A549 (cell line): ENCODE measurements around the gene EFCAB5. TPM values are rescaled to one million over a fixed set of nuclear protein-coding genes. Genes with fewer than 3 reads are reported as not detected.

Experiments used
- ATAC-seq, 2 experiments: fragments of 200-7000 bp in 1 of 2; fragments of >200 bp in 1 of 2; cut with Nextera tagmentation in 1 of 2; cut with Tn5 transposase in 1 of 2; 3 replicates each; pipeline versions ENCODE4 v1.8.0 to v1.9.1; 2018 to 2020; ENCODE audit warnings: mild to moderate bottlenecking in 1 of 2, moderate library complexity in 1 of 2
- CTCF ChIA-PET: fragments of 300-600 bp; sonication (Branson Sonifier 250); formaldehyde crosslinking; extraction: SDS; loops from one replicate; lab custom pipeline; 2021; ENCODE audit warnings: antibody characterized with exemption, inconsistent platforms; lab: Yijun Ruan, JAX
- POLR2A ChIA-PET: fragments of 350-600 bp; formaldehyde crosslinking; extraction: SDS; loops from one replicate; lab custom pipeline; 2021; ENCODE audit warnings: antibody characterized with exemption, inconsistent platforms; lab: Yijun Ruan, JAX
- DNase-seq, 2 experiments: peaks; one replicate each; pipeline versions ENCODE4 v3.0.0 to v3.0.0-alpha.2; 2011 to 2016; ENCODE audit warnings: low read depth in 1 of 2, low spot score in 1 of 2
- FAIRE-seq: peaks from 2 replicates; lab custom pipeline; 2011; peaks lifted over from hg19 to GRCh38; lab: Jason Lieb, UNC
- H3K27ac ChIP-seq, 2 experiments: fragments of >200 bp; sonication (Bioruptor Twin); formaldehyde crosslinking; 3 replicates each; pipeline ENCODE4 v1.5.1; 2016 to 2017
- H3K4me1 ChIP-seq: fragments of >200 bp; sonication (Bioruptor Twin); formaldehyde crosslinking; 3 replicates; pipeline ENCODE4 v1.6.1; 2016
- H3K4me2 ChIP-seq: fragments of >200 bp; sonication (Bioruptor Twin); formaldehyde crosslinking; 3 replicates; pipeline ENCODE4 v1.6.1; 2016
- H3K4me3 ChIP-seq: fragments of >200 bp; sonication (Bioruptor Twin); formaldehyde crosslinking; 3 replicates; pipeline ENCODE4 v1.5.1; 2016
- H3K9me3 ChIP-seq: fragments of >200 bp; sonication (Bioruptor Twin); formaldehyde crosslinking; 3 replicates; pipeline ENCODE4 v1.6.1; 2016
- CEBPB ChIP-seq, 2 experiments: fragments of >200 bp in 1 of 2; sonication (Bioruptor Twin) in 1 of 2; formaldehyde crosslinking in 1 of 2; IDR thresholded peaks; 2 replicates each; pipeline ENCODE4 v1.6.1; 2012 to 2016
- CHD2 ChIP-seq: fragments of 150-350 bp; IDR thresholded peaks from 2 replicates; pipeline ENCODE4 v1.6.1; 2014; ENCODE audit warnings: low read length; ENCODE audit not compliant: partially characterized antibody
- CHD4 ChIP-seq: fragments of 200-600 bp; sonication (generic); IDR thresholded peaks from 2 replicates; pipeline ENCODE4 v1.6.1; 2016; ENCODE audit warnings: antibody characterized with exemption, mild to moderate bottlenecking, borderline replicate concordance
- EHF ChIP-seq: fragments of 250-450 bp; sonication (Bioruptor Pico); IDR thresholded peaks from 2 replicates; pipeline ENCODE4 v1.5.0; 2020; ENCODE audit warnings: mild to moderate bottlenecking
- EHMT2 ChIP-seq: fragments of 200-600 bp; sonication (generic); IDR thresholded peaks from 2 replicates; pipeline ENCODE4 v1.6.1; 2016; ENCODE audit warnings: antibody characterized with exemption, low read depth, mild to moderate bottlenecking, moderate library complexity
- ELK1 ChIP-seq: fragments of 150-350 bp; IDR thresholded peaks from 2 replicates; pipeline ENCODE4 v1.6.1; 2014; ENCODE audit warnings: low read depth, mild to moderate bottlenecking, low read length
- EP300 ChIP-seq, 2 experiments: fragments of >200 bp; sonication (Bioruptor Twin); formaldehyde crosslinking; IDR thresholded peaks; 2 replicates in 1 of 2; 3 replicates in 1 of 2; pipeline ENCODE4 v1.6.1; 2016 to 2017
- MAFK ChIP-seq: fragments of 450-650 bp; IDR thresholded peaks from 2 replicates; pipeline ENCODE4 v1.6.1; 2014; ENCODE audit not compliant: partially characterized antibody
- MAZ ChIP-seq: fragments of 150-350 bp; IDR thresholded peaks from 2 replicates; pipeline ENCODE4 v1.6.1; 2014; ENCODE audit warnings: antibody characterized with exemption, low read depth, low read length, borderline replicate concordance
- MYC ChIP-seq: IDR thresholded peaks from 2 replicates; pipeline ENCODE4 v1.6.1; 2012; ENCODE audit warnings: mild to moderate bottlenecking, inconsistent platforms, low read length, improper control_type of control experiment, borderline replicate concordance
- NR3C1 ChIP-seq: fragments of >200 bp; sonication (Bioruptor Twin); formaldehyde crosslinking; IDR thresholded peaks from 3 replicates; pipeline ENCODE4 v1.6.1; 2017
- POLR2A ChIP-seq: IDR thresholded peaks from 2 replicates; pipeline ENCODE4 v1.6.1; 2012; ENCODE audit warnings: mild to moderate bottlenecking, low read length
- POLR2AphosphoS2 ChIP-seq: conservative IDR thresholded peaks from 2 replicates; pipeline ENCODE4 v1.6.1; 2012; ENCODE audit warnings: low read length, improper control_type of control experiment, inconsistent platforms
- RAD21 ChIP-seq, 2 experiments: fragments of >200 bp in 1 of 2; sonication (Bioruptor Twin) in 1 of 2; formaldehyde crosslinking in 1 of 2; IDR thresholded peaks in 1 of 2; conservative IDR thresholded peaks in 1 of 2; 2 replicates in 1 of 2; 3 replicates in 1 of 2; pipeline ENCODE4 v1.6.1; 2012 to 2018; ENCODE audit warnings: inconsistent platforms in 1 of 2
- RARB ChIP-seq: fragments of 250-450 bp; sonication (Bioruptor Pico); IDR thresholded peaks from 2 replicates; pipeline ENCODE4 v1.8.0; 2021; ENCODE audit warnings: mild to moderate bottlenecking, moderate library complexity
- REST ChIP-seq: fragments of 200-600 bp; sonication (generic); IDR thresholded peaks from 2 replicates; pipeline ENCODE4 v1.6.1; 2016; ENCODE audit warnings: antibody characterized with exemption, mild to moderate bottlenecking, moderate library complexity
- TFCP2L1 ChIP-seq: fragments of 250-450 bp; sonication (Bioruptor Pico); IDR thresholded peaks from 2 replicates; pipeline ENCODE4 v1.5.0; 2021; ENCODE audit warnings: mild to moderate bottlenecking
- ZNF302 ChIP-seq: fragments of 250-450 bp; sonication (Bioruptor Pico); IDR thresholded peaks from 2 replicates; pipeline ENCODE4 v1.9.0; 2021; ENCODE audit warnings: inconsistent platforms, mild to moderate bottlenecking, moderate library complexity
- WGBS: methylation state at CpG from one replicate; pipeline ENCODE4 v1.1.6; 2017; ENCODE audit errors: missing lambda C conversion rate; 5-methylcytosine and 5-hydroxymethylcytosine counted together
- polyA plus RNA-seq, 4 experiments: library from polyadenylated mRNA; depleted of rRNA in 3 of 4; stranded (reverse); fragments of >200 nt; fragmentation: RNase III in 1 of 4; extraction: RNeasy Plus Mini Kit Qiagen cat#74134 plus additional on column Dnase treatment in 1 of 4; gene quantifications; 2 replicates in 3 of 4; 3 replicates in 1 of 4; pipeline ENCODE4 v1.2.3, GENCODE V29; 2011 to 2017
- TF ChIP-seq, protein P1 (sequence below): fragments of 250-450 bp; sonication (Bioruptor Pico); IDR thresholded peaks from 2 replicates; pipeline ENCODE4 v1.5.0; 2020; ENCODE audit warnings: low read depth, mild to moderate bottlenecking, moderate library complexity
- TF ChIP-seq, protein P2 (sequence below): fragments of >200 bp; sonication (Bioruptor Twin); formaldehyde crosslinking; IDR thresholded peaks from 3 replicates; pipeline ENCODE4 v1.5.1; 2016

Gene EFCAB5
- polyA plus RNA-seq, 2 of the 4 experiments (the other 2 are of a cell fraction): 0.65 to 2.6 TPM

DNA sequence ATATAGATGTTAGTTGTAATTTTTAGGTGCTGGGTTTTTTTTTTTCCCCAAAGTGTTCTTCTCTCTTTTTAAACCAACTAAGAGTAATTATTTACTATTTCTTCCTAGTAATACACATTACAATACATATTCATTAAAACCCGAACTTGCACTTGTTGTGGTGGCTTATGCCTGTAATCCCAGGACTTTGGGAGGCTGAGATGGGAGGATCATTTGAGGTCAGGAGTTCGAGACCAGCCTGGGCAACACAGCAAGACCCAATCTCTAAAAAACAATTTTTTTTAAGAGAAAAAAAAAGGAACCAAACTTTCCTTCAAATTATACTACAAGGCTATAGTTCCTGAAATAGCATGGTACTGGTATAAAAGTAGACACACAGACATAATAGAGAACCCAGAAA lies 3.8 kb downstream of the EFCAB5 start:
- ATAC-seq (no peak), DNase-seq (no peak), FAIRE-seq (no peak)
- Histone ChIP-seq H3K4me2 (no peak overlapping the region), H3K4me1 (no peaks in the 10 kb centered on the region), H3K27ac (no peak overlapping the region), H3K9me3 (no peaks in the 10 kb centered on the region), H3K4me3 (no peak overlapping the region)
- TF ChIP-seq TFCP2L1 (CRISPR knock-in tag) (no peak), RAD21 (conservative IDR thresholded peaks at IDR 0.05 in 1 of 2, IDR thresholded peaks at IDR 0.05 in 1 of 2) (no peak), EHMT2 (no peak), MAZ (no peak), EP300 (IDR thresholded peaks at IDR 0.05) (no peak), POLR2A (no peak), EHF (CRISPR knock-in tag) (no peak), RARB (CRISPR knock-in tag) (no peak), POLR2AphosphoS2 (no peak), ELK1 (no peak), ZNF302 (CRISPR knock-in tag) (no peak), REST (no peak), NR3C1 (no peak), MAFK (no peak), CHD2 (no peak), CHD4 (no peak), MYC (no peak), CEBPB (IDR thresholded peaks at IDR 0.05) (no peak)
- TF ChIP-seq, protein P1, sequence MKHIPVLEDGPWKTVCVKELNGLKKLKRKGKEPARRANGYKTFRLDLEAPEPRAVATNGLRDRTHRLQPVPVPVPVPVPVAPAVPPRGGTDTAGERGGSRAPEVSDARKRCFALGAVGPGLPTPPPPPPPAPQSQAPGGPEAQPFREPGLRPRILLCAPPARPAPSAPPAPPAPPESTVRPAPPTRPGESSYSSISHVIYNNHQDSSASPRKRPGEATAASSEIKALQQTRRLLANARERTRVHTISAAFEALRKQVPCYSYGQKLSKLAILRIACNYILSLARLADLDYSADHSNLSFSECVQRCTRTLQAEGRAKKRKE (CRISPR knock-in tag): no peak
- TF ChIP-seq, protein P2, sequence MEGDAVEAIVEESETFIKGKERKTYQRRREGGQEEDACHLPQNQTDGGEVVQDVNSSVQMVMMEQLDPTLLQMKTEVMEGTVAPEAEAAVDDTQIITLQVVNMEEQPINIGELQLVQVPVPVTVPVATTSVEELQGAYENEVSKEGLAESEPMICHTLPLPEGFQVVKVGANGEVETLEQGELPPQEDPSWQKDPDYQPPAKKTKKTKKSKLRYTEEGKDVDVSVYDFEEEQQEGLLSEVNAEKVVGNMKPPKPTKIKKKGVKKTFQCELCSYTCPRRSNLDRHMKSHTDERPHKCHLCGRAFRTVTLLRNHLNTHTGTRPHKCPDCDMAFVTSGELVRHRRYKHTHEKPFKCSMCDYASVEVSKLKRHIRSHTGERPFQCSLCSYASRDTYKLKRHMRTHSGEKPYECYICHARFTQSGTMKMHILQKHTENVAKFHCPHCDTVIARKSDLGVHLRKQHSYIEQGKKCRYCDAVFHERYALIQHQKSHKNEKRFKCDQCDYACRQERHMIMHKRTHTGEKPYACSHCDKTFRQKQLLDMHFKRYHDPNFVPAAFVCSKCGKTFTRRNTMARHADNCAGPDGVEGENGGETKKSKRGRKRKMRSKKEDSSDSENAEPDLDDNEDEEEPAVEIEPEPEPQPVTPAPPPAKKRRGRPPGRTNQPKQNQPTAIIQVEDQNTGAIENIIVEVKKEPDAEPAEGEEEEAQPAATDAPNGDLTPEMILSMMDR: no peak
- ChIA-PET CTCF (interaction anchor here (2.3 to 8.9 kb wide), 2 partner anchors 13 to 148 kb away, joined by 7 to 77 read pairs; partner anchors contain the start of gene SSH2), POLR2A (no interaction called here)
- 21% methylated on average over 2 of the region's 2 CpGs for WGBS
